Trophoblast cell (in vitro differentiated cells and primary cell): ENCODE results near the gene CERKL.
A peak's percentile ranks its signal among the peaks of the same experiment; 100 is the strongest.

Experiments used
- DNase-seq, 2 donors: peaks; one replicate each; pipeline ENCODE4 v3.0.0-alpha.2; 2016
- H2AFZ ChIP-seq: 2 replicates; pipeline ENCODE4 v1.6.1; 2013; ENCODE audit warnings: low read length, moderate library complexity, mild to moderate bottlenecking; ENCODE audit not compliant: insufficient read depth, poor library complexity
- H2AK5ac ChIP-seq: 2 replicates; pipeline ENCODE4 v1.6.1; 2013; ENCODE audit warnings: mild to moderate bottlenecking, low read length
- H2BK120ac ChIP-seq: 2 replicates; pipeline ENCODE4 v1.6.1; 2013; ENCODE audit warnings: low read length, mild to moderate bottlenecking, moderate library complexity; ENCODE audit not compliant: insufficient read depth, poor library complexity
- H2BK12ac ChIP-seq: 2 replicates; pipeline ENCODE4 v1.6.1; 2013; ENCODE audit warnings: mild to moderate bottlenecking, low read length, moderate library complexity
- H2BK5ac ChIP-seq: 2 replicates; pipeline ENCODE4 v1.6.1; 2013; ENCODE audit warnings: low read length, low read depth, moderate library complexity, mild to moderate bottlenecking; ENCODE audit not compliant: poor library complexity
- H3K14ac ChIP-seq: 2 replicates; pipeline ENCODE4 v1.6.1; 2013; ENCODE audit warnings: mild to moderate bottlenecking, low read length
- H3K18ac ChIP-seq: 2 replicates; pipeline ENCODE4 v1.6.1; 2013; ENCODE audit warnings: mild to moderate bottlenecking, low read length
- H3K23ac ChIP-seq: 2 replicates; pipeline ENCODE4 v1.6.1; 2013; ENCODE audit warnings: low read length
- H3K27ac ChIP-seq: 2 replicates; pipeline ENCODE4 v1.5.1; 2013; ENCODE audit warnings: low read depth, mild to moderate bottlenecking, inconsistent platforms, low read length, moderate library complexity
- H3K27me3 ChIP-seq: 2 replicates; pipeline ENCODE4 v1.6.1; 2013; ENCODE audit warnings: inconsistent platforms, mild to moderate bottlenecking, low read length, moderate library complexity; ENCODE audit not compliant: insufficient read depth
- H3K36me3 ChIP-seq, 2 experiments: 1 replicate in 1 of 2; 2 replicates in 1 of 2; pipeline ENCODE4 v1.6.1; 2013; ENCODE audit warnings: low read length in 2 of 2, mild to moderate bottlenecking in 2 of 2, moderate library complexity in 1 of 2; ENCODE audit not compliant: insufficient read depth in 2 of 2, control insufficient read depth in 1 of 2
- H3K4ac ChIP-seq: 2 replicates; pipeline ENCODE4 v1.6.1; 2013; ENCODE audit warnings: low read depth, mild to moderate bottlenecking, low read length, moderate library complexity
- H3K4me1 ChIP-seq, 2 experiments: 1 replicate in 1 of 2; 2 replicates in 1 of 2; pipeline ENCODE4 v1.6.1; 2013; ENCODE audit warnings: low read length in 2 of 2, mild to moderate bottlenecking in 2 of 2, moderate library complexity in 1 of 2; ENCODE audit not compliant: insufficient read depth in 2 of 2, control insufficient read depth in 1 of 2
- H3K4me2 ChIP-seq: 2 replicates; pipeline ENCODE4 v1.6.1; 2013; ENCODE audit warnings: inconsistent platforms, mild to moderate bottlenecking, low read length, moderate library complexity
- H3K4me3 ChIP-seq: 2 replicates; pipeline ENCODE4 v1.5.1; 2013; ENCODE audit warnings: mild to moderate bottlenecking, low read depth, low read length, inconsistent platforms
- H3K79me1 ChIP-seq: one replicate; pipeline ENCODE4 v1.6.1; 2013; ENCODE audit warnings: low read length
- H3K79me2 ChIP-seq: 2 replicates; pipeline ENCODE4 v1.6.1; 2013; ENCODE audit warnings: low read length, mild to moderate bottlenecking; ENCODE audit not compliant: control insufficient read depth, insufficient read depth, poor library complexity
- H3K9ac ChIP-seq: 2 replicates; pipeline ENCODE4 v1.6.1; 2013; ENCODE audit warnings: mild to moderate bottlenecking, low read length
- H3K9me3 ChIP-seq: 2 replicates; pipeline ENCODE4 v1.6.1; 2013; ENCODE audit warnings: low read depth, mild to moderate bottlenecking, control low read depth, inconsistent platforms, low read length; ENCODE audit not compliant: insufficient read depth
- H4K12ac ChIP-seq: 2 replicates; pipeline ENCODE4 v1.6.1; 2013; ENCODE audit warnings: low read depth, mild to moderate bottlenecking, low read length, moderate library complexity
- H4K8ac ChIP-seq: 2 replicates; pipeline ENCODE4 v1.6.1; 2013; ENCODE audit warnings: low read depth, mild to moderate bottlenecking, low read length, moderate library complexity
- H4K91ac ChIP-seq: one replicate; pipeline ENCODE4 v1.6.1; 2013; ENCODE audit warnings: low read depth, mild to moderate bottlenecking, low read length, moderate library complexity
- WGBS: extraction: QIAGEN DNeasy Blood & Tissue Kit; methylation state at CpG from one replicate; pipeline ENCODE4 v1.1.7; 2013; ENCODE audit warnings: missing lambda C conversion rate; ENCODE audit not compliant: insufficient read length, insufficient coverage; ENCODE audit errors: extremely low coverage; 5-methylcytosine and 5-hydroxymethylcytosine counted together

CERKL gene

DNA sequence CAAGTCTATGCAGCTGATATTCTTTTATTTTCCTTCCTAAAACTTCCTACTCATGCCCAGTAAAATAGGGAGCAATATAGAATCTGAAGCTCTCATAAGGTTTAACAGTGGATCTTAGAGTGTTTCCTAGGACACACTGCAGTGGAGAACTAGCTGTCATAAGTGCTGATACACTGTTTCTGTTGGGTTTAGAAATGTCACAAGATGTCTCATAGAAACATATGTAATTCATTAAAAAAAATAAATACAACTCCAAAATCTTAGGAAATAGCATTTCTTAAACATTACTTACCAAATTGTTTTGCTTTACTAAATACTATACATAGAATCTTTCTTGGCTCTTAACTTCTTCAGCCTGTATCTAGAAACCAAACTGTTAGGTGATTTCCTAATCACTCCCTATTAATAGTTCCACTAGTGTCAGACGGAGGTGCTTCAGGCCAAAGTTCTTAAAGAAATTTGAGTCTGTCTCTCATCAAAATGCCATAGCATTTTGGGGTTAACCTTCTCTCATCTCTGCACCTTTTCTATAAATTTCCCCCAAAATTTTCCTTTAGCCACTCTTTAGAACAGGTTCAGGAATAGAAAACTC is 93.7 kb downstream of the CERKL start:
- H3K9ac ChIP-seq = no peak overlapping the region
- WGBS = no CpG with 5 or more reads among the region's 1 CpG
- H2AK5ac ChIP-seq = no peak overlapping the region
- no peak overlapping the region for H4K12ac ChIP-seq
- H2BK5ac ChIP-seq = no peak overlapping the region
- no peak overlapping the region for H3K27ac ChIP-seq
- H4K8ac ChIP-seq = no peak overlapping the region
- no peak overlapping the region for H4K91ac ChIP-seq
- no peak overlapping the region for H3K4ac ChIP-seq
- H3K79me2 ChIP-seq = no peaks in the 10 kb centered on the region
- no peak overlapping the region for H3K4me2 ChIP-seq
- no peaks in the 10 kb centered on the region for H3K9me3 ChIP-seq
- H3K4me1 ChIP-seq = no peaks in the 10 kb centered on the region
- H2BK12ac ChIP-seq = no peak overlapping the region
- no peak overlapping the region for H3K14ac ChIP-seq
- H3K4me3 ChIP-seq = no peak overlapping the region
- H3K23ac ChIP-seq = no peak overlapping the region
- no peaks in the 10 kb centered on the region for H3K79me1 ChIP-seq
- no peaks in the 10 kb centered on the region for H3K27me3 ChIP-seq
- H3K18ac ChIP-seq = no peak overlapping the region
- H2AFZ ChIP-seq = no peak overlapping the region
- H2BK120ac ChIP-seq = no peak overlapping the region
- DNase-seq = no peak
- H3K36me3 ChIP-seq = no peaks in the 10 kb centered on the region

DNA sequence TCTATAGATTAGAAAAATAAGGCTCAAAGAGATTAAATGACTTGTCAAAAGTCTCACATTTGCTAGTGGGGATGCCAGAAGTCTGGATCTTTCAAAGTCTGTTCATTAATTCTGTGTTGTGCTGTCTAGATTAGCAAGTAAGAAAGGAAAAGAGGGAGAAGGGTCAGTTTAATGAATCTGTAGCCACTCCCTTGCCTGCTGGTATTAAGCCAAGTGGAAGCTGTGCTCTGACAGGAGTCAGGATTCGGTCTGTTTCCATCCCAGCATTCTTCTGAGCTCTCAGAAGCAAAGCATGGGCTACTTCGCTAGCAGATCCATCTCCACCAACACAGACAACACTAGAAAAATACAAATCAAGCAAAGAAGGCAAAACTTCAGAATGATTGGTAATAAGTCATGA is 98.5 kb downstream of the CERKL start:
- H3K4me2 ChIP-seq = no peak overlapping the region
- no peak overlapping the region for H3K18ac ChIP-seq
- no peak overlapping the region for H4K12ac ChIP-seq
- H3K27ac ChIP-seq = no peak overlapping the region
- H3K9me3 ChIP-seq = no peaks in the 10 kb centered on the region
- no peak overlapping the region for H2BK12ac ChIP-seq
- no CpG with 5 or more reads among the region's 2 CpGs for WGBS
- H2BK5ac ChIP-seq = no peak overlapping the region
- H3K36me3 ChIP-seq = no peaks in the 10 kb centered on the region
- no peak overlapping the region for H4K8ac ChIP-seq
- H3K79me1 ChIP-seq = no peaks in the 10 kb centered on the region
- no peak overlapping the region for H2AFZ ChIP-seq
- no peaks in the 10 kb centered on the region for H3K79me2 ChIP-seq
- H3K4me3 ChIP-seq = no peak overlapping the region
- no peak overlapping the region for H3K4ac ChIP-seq
- no peak overlapping the region for H3K9ac ChIP-seq
- H2AK5ac ChIP-seq = no peak overlapping the region
- H3K14ac ChIP-seq = no peak overlapping the region
- H4K91ac ChIP-seq = no peak overlapping the region
- H2BK120ac ChIP-seq = no peak overlapping the region
- no peaks in the 10 kb centered on the region for H3K27me3 ChIP-seq
- DNase-seq = no peak
- no peaks in the 10 kb centered on the region for H3K4me1 ChIP-seq
- H3K23ac ChIP-seq = no peak overlapping the region

DNA sequence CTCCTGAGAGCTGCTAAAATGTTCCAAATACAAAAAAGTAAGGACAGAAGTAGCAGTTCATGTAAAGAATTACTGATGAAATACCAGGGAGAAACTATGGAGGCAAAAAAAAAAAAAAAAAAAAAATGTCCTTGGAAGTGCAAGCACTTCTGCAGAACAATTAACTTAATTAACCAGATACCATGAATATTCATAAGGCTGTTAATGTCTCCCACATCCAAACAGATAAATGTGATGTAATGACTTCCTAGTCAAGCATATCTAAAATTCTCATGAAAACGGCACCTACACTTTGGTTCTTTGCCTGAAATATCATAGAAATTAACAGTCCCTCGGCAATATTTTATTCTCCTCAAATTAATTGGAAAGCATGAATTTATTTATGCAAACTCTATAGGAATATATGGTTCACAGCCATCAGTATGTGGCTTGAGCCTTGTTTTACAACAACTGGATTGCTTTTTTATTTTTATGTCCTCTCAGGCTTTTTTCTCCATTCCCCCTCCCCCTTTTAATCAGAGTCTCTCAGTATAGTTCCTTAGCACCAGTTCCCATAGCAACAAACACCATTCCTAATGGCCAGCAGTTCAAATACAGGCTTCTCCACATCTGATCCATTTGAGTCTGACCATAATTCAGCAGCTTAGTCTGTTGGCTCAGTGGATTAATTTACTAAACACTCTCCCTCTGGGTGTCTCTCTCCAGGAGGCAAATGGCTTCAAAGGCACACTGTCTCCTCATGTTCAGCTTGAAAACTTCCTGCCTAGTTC is 102.7 kb downstream of the CERKL start:
- Histone ChIP-seq H3K4ac (no peak overlapping the region), H3K4me3 (no peak overlapping the region)

DNA sequence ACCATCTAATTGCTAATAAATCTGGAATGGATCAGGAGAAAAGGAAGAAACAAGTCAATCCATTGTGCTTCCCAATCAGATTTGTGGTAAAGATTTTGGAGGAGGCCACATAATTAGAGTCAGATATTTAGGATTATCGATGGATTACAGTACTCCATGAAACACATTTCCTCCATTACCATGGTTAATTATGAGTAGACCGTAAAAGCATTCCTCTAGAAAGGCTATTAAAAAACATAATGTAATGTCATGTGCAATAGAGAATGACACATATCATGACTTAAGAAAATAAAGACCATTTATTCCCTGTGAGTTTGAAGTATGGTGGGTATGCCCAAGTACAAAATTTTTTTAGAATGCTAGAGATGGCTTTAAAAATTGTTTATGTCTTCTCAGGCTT is 103.7 kb downstream of the CERKL start:
- Histone ChIP-seq H3K36me3 (no peaks in the 10 kb centered on the region), H3K4me3 (no peak overlapping the region), H4K12ac (no peak overlapping the region), H3K79me2 (no peaks in the 10 kb centered on the region), H3K27me3 (no peaks in the 10 kb centered on the region), H2AFZ (no peak overlapping the region), H2BK5ac (no peak overlapping the region), H3K14ac (no peak overlapping the region), H3K9me3 (no peaks in the 10 kb centered on the region), H3K18ac (no peak overlapping the region), H3K27ac (peak overlapping the region; percentile 44), H3K79me1 (no peaks in the 10 kb centered on the region), H3K4ac (no peak overlapping the region), H2BK12ac (no peak overlapping the region), H3K4me1 (peaks cover 0 to 1% of the 10 kb centered on the region in 2 experiments), H4K91ac (no peak overlapping the region), H3K9ac (no peak overlapping the region), H3K23ac (no peak overlapping the region), H3K4me2 (no peak overlapping the region), H2BK120ac (no peak overlapping the region), H4K8ac (no peak overlapping the region), H2AK5ac (no peak overlapping the region)
- no CpG with 5 or more reads among the region's 2 CpGs for WGBS
- DNase-seq = no peak

More for the DNA sequence above, 102.7 kb downstream of the CERKL start:
- H3K23ac ChIP-seq = no peak overlapping the region
- no peak overlapping the region for H3K14ac ChIP-seq
- H4K8ac ChIP-seq = no peak overlapping the region
- no peaks in the 10 kb centered on the region for H3K9me3 ChIP-seq
- WGBS = no CpG with 5 or more reads among the region's 2 CpGs
- no peak overlapping the region for H2AFZ ChIP-seq
- no peaks in the 10 kb centered on the region for H3K27me3 ChIP-seq
- no peak for DNase-seq
- no peak overlapping the region for H3K18ac ChIP-seq
- no peak overlapping the region for H3K27ac ChIP-seq
- H4K12ac ChIP-seq = no peak overlapping the region
- no peak overlapping the region for H2BK5ac ChIP-seq
- H3K36me3 ChIP-seq = no peaks in the 10 kb centered on the region
- H2BK120ac ChIP-seq = no peak overlapping the region
- no peak overlapping the region for H3K9ac ChIP-seq
- H3K4me2 ChIP-seq = no peak overlapping the region
- no peak overlapping the region for H2BK12ac ChIP-seq
- H3K4me1 ChIP-seq = peaks cover 0 to 1% of the 10 kb centered on the region in 2 experiments
- H4K91ac ChIP-seq = no peak overlapping the region
- H3K79me1 ChIP-seq = no peaks in the 10 kb centered on the region
- H3K79me2 ChIP-seq = no peaks in the 10 kb centered on the region
- no peak overlapping the region for H2AK5ac ChIP-seq
